NCI-H146 treated with DMSO at 0.1 percent for 48 hours (cell line): ENCODE results near the gene SET.
"Not testable (repeated sequence)": the region's sequence is repeated elsewhere in the genome, so short reads cannot be mapped to it uniquely, and the experiment has no call there.

Experiments
- DNase-seq: peaks from one replicate; lab custom pipeline; 2025; ENCODE audit not compliant: unreplicated experiment; lab: John Stamatoyannopoulos, UW

The SET gene

GRCh38 chr9:128685636-128686489, 3.2 kb upstream of the SET start:
- DNase-seq, result no peak

DNA sequence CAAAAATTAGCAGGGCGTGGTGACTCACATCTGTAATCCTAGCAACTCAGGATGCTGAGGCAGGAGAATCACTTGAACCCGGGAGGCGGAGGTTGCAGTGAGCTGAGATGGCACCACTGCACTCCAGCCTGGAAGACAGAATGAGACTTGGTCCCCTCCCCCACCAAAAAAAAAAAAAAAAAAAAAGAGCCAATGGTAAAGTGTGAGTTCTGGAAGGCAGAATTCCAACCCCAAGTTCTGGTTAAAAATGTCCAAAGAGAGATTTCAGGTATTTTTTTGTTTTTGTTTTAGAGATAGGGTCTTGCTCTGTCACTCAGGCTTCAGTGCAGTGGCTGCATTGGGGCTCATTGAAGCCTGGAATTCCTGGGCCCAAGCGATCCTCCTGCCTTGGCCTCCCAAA, 1.6 kb upstream of the SET start:
- no peak for DNase-seq

DNA sequence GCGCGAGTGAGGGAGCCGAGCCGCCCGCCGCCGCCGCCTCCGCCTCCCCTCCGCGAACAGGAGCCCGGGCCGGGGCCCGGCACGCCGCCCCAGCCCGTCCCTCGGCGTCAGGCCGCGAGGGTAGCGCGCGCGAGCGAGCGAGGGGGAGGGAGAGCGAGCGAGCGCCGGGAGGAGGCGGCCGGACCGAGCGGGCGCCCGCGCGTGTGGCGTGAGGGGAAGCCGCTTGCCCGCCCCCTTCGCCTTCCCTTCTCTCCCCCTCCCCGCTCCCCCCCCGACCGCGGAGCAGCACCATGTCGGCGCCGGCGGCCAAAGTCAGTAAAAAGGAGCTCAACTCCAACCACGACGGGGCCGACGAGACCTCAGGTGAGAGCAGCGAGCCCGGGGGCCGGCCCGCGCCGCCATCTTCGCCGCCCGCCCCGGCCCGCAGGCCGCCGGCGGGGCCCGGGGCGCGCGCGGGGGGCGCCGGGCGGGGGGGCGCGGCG, 312 bp downstream of the SET start:
- no peak for DNase-seq

DNA sequence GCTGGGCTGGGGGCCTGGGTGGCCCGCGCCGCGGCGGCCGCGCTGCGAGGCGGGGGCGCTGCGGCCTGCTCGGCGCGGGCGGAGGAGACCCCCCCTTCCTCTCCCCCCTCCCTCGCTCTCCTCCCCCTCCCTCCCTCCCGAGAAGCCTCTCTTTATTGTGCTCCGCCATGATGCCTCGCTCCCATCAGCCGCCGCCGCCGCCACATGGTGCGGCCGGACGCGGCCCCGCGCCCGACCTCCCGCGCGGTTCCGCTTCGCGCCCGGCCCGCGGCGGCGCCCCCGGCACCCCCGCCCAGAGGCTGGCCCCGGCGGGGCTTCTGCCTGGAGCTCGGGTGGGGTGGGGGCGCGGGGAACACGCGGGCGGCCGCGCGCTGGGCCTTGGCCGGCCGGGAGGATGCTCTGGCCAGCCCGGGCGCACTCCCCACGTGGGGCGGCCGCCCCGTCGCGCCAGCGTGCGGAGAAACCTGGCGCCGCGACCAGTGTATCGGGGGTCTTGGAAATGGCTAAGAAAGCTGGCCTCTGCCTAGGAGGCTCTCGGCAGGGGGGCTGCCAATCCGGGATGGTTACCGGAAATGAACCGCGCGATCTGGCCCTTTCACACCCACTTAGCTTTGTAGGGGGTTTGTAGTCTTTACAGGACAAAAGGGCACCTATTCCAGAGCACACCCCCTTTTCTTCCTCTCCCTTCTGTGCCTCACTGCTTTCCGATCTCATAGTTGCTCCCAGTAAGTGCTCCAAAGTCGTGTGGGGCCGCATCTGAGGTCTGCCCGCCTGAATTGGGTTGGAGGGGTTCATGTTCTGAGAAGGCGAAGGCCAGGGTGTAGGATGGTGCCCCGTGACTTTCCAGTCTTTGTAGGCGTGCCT, 1.0 kb downstream of the SET start:
- DNase-seq, result peak; percentile 16

GRCh38 chr9:128690684-128691034, 1.6 kb downstream of the SET start:
- DNase-seq, result no peak

DNA sequence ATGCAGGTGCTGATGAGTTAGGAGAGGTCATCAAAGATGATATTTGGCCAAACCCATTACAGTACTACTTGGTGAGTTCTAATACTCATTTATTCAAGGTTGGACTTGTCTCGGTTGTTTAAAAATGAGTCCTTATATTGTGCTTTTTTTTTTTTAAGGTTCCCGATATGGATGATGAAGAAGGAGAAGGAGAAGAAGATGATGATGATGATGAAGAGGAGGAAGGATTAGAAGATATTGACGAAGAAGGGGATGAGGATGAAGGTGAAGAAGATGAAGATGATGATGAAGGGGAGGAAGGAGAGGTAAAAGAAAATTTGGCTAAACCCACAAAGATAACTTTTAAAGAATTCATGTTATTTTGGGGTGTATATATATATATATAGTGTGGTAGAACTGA, 4.7 kb downstream of the SET start:
- DNase-seq, result not testable (repeated sequence)

GRCh38 chr9:128694344-128694743, 5.3 kb downstream of the SET start:
- no peak for DNase-seq

DNA sequence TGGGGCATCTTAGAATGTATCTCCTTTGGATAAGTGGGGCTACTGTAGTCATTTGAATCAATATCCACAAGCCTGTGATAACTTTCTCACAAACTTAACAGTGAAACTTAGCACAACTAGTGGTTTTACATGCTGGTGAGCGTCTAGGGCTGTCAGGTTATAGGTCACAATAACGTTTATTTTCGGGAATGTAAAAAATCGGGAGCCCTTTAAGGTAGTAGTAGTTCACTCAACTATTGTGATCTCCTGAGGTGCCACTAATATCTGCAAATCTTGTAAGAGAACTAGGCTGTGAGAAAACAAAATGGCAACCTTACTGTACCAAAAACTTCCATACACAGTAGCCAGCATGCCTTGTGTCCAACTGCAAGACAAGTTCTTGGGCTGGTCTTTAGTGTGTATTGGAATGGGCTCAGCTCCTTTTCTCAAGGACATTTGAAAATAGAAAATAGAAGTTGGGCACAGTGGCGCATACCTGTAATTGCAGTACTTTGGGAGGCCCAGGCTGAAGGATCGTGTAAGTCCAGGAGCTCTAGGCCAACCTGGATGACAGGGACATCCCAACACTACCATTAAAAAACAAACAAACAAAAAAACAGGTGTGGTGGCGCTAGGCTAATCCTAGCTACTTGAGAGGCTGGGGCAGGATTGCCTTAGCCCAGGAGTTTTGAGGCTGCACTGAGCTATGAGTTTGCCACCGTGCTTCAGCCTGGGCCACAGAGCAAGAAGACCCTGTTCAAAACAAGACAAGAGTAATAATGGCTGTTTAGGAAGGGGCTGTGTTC, 8.1 kb downstream of the SET start:
- DNase-seq, result no peak

GRCh38 chr9:128699096-128699795, 10.2 kb downstream of the SET start:
- DNase-seq, result not testable (repeated sequence)

DNA sequence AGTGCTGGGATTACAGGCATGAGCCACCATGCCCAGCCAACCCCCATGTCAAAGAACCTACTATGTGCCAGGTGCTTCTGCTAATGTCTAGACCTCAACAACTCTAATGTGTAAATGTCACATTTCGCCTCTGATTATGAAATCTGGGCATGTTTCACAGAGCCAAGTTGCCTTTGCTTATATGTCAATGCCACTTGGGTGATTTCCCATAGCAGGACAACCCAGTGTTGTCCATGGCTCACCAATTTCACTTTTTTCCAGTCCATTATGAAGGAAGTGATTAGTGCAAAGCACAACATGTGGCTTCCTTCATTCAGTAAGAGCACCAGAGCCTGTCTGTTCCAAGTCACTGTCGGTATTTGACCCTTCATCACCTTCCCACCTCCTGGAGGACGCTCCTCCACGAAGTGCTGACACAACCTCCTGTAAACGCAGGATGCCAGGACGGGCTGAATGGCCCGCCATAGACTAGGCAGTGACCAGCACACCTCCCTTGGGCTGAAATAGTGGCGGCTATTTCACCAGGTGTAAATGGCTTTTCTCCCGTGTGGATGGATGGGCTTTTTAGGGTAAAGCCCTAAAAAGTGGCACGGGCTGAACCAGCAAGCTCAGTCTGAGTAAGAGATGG, 12.3 kb downstream of the SET start:
- no peak for DNase-seq

DNA sequence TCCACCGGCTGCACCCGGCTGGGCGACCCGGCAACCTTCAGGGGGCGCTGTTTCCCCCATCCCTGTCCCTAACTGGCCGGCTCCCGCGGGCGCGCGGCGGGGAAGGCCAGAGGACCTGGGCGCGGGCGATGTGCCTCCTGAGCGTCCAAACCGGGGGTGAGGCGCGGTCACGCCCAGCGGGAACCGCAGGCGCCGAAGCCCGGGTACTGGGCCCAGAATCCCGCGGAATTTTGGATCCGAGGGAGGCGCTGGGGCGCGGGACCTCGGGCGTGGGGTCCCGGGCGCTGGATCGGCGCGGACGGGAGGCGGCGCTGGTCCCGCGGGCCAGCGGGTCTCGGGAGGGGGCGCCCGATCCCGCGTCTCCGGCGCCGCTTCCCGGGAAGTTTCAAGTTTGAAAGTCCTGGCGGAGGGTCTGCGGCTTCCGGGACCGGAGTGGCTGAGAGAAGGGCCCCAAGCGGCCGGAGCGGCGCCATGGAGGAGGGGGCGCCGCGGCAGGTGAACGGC, 13.5 kb downstream of the SET start, which contains the start of gene PKN3:
TSS of gene PKN3 (plus strand) at position 59 of the 504 bp plus-strand sequence. CDS start at position 472, 413 bp downstream.
- DNase-seq, result peak; percentile 29

- DNase-seq, result no peak
These were observed 14.1 kb downstream of the SET start for GRCh38 chr9:128702949-128703615.

DNA sequence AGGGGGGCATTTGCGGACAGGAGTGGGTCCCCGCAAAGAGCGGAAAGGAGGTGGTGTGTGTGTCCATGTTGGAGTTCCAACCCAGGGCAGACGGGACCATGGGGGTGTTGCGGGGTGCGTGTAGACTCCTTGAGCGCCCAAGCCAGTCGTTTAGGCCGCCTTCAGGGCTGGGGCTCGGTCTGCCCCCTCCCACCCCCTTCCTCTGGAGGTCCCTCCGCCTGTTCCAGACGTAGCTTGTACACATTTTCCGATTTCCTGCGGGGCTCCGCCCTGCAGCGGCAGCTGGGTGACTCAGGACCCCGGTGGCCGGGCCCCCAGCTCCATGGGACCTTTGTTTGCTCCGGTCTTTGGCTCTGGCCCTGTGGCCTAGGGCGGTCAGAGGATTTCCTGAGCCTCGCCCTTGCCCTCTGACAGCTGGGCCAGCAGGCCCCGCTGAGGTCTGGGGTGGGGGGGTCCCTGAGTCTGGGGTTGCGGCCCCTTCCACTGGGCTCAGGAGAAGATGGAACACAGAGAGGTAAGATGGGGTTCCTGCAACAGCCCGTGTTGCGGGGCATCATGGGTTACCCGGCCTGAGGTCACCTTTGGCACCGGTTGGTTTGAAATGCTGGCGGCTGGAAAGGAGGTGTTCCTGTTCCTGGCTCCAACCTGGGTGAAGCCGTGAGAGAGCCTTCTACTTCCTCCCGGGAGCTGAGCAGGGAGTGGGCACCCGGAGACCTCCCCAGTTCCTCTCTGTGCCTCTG, 14.8 kb downstream of the SET start:
- DNase-seq, result no peak

DNA sequence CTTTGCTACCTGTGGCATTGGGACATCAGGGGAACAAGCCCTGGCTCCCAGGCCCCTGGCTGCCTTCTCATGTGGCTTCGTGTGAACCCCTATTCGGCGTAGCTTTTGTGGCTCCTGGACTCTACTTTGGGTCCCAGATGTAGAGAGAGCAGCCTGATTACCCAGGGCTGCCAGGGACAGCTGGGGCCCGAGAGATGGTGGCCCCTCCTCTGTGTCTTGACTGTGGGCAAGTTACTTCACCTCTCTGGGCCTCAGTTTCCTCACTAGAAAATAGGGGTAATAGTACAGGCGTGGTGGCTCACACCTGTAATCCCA, 15.3 kb downstream of the SET start:
- no peak for DNase-seq

GRCh38 chr9:128705051-128705965, 16.3 kb downstream of the SET start:
- DNase-seq, result no peak

DNA sequence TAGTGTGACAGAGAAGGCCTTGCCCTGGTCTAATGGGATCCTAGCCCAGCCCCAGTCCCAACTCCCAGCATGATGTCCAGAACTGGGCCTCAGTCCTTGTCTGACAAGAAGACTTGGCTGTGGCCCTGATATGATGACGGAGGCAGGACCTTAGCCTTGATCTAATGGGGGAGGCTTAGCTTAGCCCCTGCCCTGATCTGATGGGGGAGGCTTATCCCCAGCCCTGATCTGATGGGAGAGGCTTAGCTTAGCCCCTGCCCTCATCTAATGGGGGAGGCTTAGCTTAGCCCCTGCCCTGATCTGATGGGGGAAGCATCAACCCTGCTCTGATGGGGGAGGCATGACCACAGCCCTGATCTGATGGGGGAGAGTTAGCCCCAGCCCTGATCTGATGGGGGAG, 17.0 kb downstream of the SET start:
- no peak for DNase-seq

DNA sequence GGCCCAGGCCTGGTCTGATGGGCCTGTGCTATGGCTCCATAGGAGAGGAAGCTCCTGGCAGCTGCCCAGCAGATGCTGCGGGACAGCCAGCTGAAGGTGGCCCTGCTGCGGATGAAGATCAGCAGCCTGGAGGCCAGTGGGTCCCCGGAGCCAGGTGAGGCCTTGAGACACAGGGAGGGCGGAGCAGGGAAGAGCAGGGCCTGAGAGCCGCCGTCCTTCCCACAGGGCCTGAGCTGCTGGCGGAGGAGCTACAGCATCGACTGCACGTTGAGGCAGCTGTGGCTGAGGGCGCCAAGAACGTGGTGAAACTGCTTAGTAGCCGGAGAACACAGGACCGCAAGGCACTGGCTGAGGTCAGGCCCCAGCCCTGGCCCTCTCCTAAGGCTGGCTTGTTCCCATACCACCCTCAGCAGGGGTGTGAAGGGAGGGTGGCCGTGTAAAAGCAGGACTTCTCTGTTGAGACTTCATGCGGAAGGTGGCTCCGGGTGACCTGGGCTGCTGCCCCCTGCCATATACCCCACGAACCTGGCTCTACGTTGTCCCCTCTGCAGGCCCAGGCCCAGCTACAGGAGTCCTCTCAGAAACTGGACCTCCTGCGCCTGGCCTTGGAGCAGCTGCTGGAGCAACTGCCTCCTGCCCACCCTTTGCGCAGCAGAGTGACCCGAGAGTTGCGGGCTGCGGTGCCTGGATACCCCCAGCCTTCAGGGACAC, 17.8 kb downstream of the SET start:
- no peak for DNase-seq
